Adrenal gland (tissue), 12 donors: ENCODE data around the gene OPRM1. TPM values are rescaled to one million over a fixed set of nuclear protein-coding genes. Genes with fewer than 3 reads are reported as not detected.

Source experiments
- DNase-seq, 7 donors: peaks; one replicate each; pipeline ENCODE4 v3.0.0-alpha.2; 2019 to 2020
- H3K27ac ChIP-seq, 5 donors: fragments of 200-600 bp; sonication (generic) in 4 of 5; 1 replicate in 3 of 5; 2 replicates in 2 of 5; pipeline versions ENCODE4 v1.5.1 to v1.8.0; 2016 to 2020; ENCODE audit warnings: mild to moderate bottlenecking in 1 of 5
- H3K27me3 ChIP-seq: fragments of 200-600 bp; 2 replicates; pipeline ENCODE4 v1.8.0; 2021
- H3K36me3 ChIP-seq, 2 donors: fragments of 200-600 bp; replicated peaks in 1 of 2; 1 replicate in 1 of 2; 2 replicates in 1 of 2; pipeline versions ENCODE4 v1.5.1 to v1.8.0; 2018 to 2022
- H3K4me1 ChIP-seq, 2 donors: fragments of 200-600 bp; replicated peaks in 1 of 2; 1 replicate in 1 of 2; 2 replicates in 1 of 2; pipeline versions ENCODE4 v1.5.1 to v1.8.0; 2018 to 2021
- H3K4me3 ChIP-seq, 4 donors: fragments of 200-600 bp; sonication (generic) in 3 of 4; one replicate each; pipeline ENCODE4 v1.5.1; 2016 to 2018
- H3K9me3 ChIP-seq, 3 donors: fragments of 200-600 bp; sonication (generic) in 1 of 3; replicated peaks in 1 of 3; 1 replicate in 2 of 3; 2 replicates in 1 of 3; pipeline versions ENCODE4 v1.5.1 to v1.8.0; 2016 to 2021
- CTCF ChIP-seq, 6 experiments: fragments of 450-650 bp in 4 of 6; fragments of 200-600 bp in 2 of 6; sonication (generic) in 1 of 6; IDR thresholded peaks; 1 replicate in 5 of 6; 2 replicates in 1 of 6; pipeline versions ENCODE4 v1.5.1 to v1.8.0; 2016 to 2021; ENCODE audit warnings: antibody characterized with exemption in 6 of 6, mild to moderate bottlenecking in 2 of 6, moderate library complexity in 1 of 6
- POLR2A ChIP-seq, 2 donors: fragments of 450-650 bp; IDR thresholded peaks; one replicate each; pipeline ENCODE4 v1.6.1; 2017; ENCODE audit warnings: antibody characterized with exemption in 2 of 2, mild to moderate bottlenecking in 2 of 2, moderate library complexity in 1 of 2
- WGBS, 4 donors: extraction: QIAGEN DNeasy Blood & Tissue Kit in 2 of 4; methylation state at CpG; one replicate each; pipeline versions ENCODE4 v1.1.5 to v1.1.7; 2013 to 2017; 5-methylcytosine and 5-hydroxymethylcytosine counted together
- intact Hi-C, 2 donors: fragments of 100-400 bp; cut with DNase I; formaldehyde crosslinking; loops; one replicate each; pipeline versions ENCODE4 v1.14.1 to v1.15.0; 2022 to 2023
- polyA plus RNA-seq, 3 donors: library from polyadenylated mRNA; stranded (reverse); fragments of 200-250 nt in 2 of 3; fragments of 350-450 nt in 1 of 3; fragmentation: Illumina TruSeq in 1 of 3; extraction: RNeasy Lipid Tissue Mini Kit (QIAGEN cat#74804) in 1 of 3; gene quantifications; one replicate each; pipeline ENCODE4 v1.2.3, GENCODE V29; 2013 to 2014
- total RNA-seq, 9 donors: library from RNA; depleted of rRNA in 4 of 9; stranded (reverse); fragments of >200 nt in 4 of 9; fragments of 120-200 nt in 1 of 9; fragmentation: NEBNext Ultra II Directional in 1 of 9; extraction: Animal tissue kit (Norgen Biotek cat#: 25700) in 1 of 9; gene quantifications; one replicate each; pipeline versions ENCODE4 v1.1.0 to v1.2.4, GENCODE V29; 2013 to 2023
- donor health status: healthy with polysubstance abuse.
- donor health status: Bipolar disorder and iron deficiency.
- donor health status: DM: yes; HTN: yes; CAD: no.
- donor health status: DM: no; HTN: no; CAD: no.
- donor health status: DM: no; HTN: no; CAD: no.
- donor health status: DM: yes; HTN: yes; CAD: no.

OPRM1 gene
- total and polyA plus RNA-seq, 12 donors = 0.19 to 3.5 (median 1.0) TPM; not detected in 4

GRCh38 chr6:154080461-154081189 lies 41.6 kb downstream of the OPRM1 start:
- H3K27ac ChIP-seq = no peak overlapping the region
- no peaks in the 10 kb centered on the region for H3K9me3 ChIP-seq
- no peak overlapping the region for H3K4me3 ChIP-seq
- H3K4me1 ChIP-seq = no peaks in the 10 kb centered on the region
- no peak for DNase-seq
- no peak for TF ChIP-seq POLR2A (IDR thresholded peaks at IDR 0.05)
- TF ChIP-seq CTCF (IDR thresholded peaks at IDR 0.05) = no peak
- WGBS, 4 donors = 66 to 70% (median 68%) methylated on average over 8 of the region's 8 CpGs
- intact Hi-C loops = no loop called here
- H3K36me3 ChIP-seq = no peaks in the 10 kb centered on the region
- H3K27me3 ChIP-seq = no peaks in the 10 kb centered on the region

GRCh38 chr6:154086510-154086909 lies 47.5 kb downstream of the OPRM1 start:
- Histone ChIP-seq H3K36me3 (no peaks in the 10 kb centered on the region), H3K27ac (no peak overlapping the region), H3K27me3 (no peaks in the 10 kb centered on the region), H3K4me1 (no peaks in the 10 kb centered on the region), H3K4me3 (no peak overlapping the region), H3K9me3 (no peaks in the 10 kb centered on the region)
- TF ChIP-seq POLR2A (IDR thresholded peaks at IDR 0.05) (no peak), CTCF (IDR thresholded peaks at IDR 0.05) (no peak)
- intact Hi-C loops = no loop called here
- WGBS, 4 donors = 40 to 60% (median 49%) methylated on average over 3 of the region's 3 CpGs
- DNase-seq = no peak

GRCh38 chr6:154092326-154092962 lies 53.4 kb downstream of the OPRM1 start:
- intact Hi-C loops = no loop called here
- no peaks in the 10 kb centered on the region for H3K27me3 ChIP-seq
- H3K9me3 ChIP-seq = no peaks in the 10 kb centered on the region
- no peak for DNase-seq
- WGBS, 4 donors = 44 to 59% (median 54%) methylated on average over 5 of the region's 5 CpGs
- no peak overlapping the region for H3K4me3 ChIP-seq
- TF ChIP-seq POLR2A (IDR thresholded peaks at IDR 0.05) = no peak
- TF ChIP-seq CTCF (IDR thresholded peaks at IDR 0.05) = no peak
- H3K4me1 ChIP-seq = no peaks in the 10 kb centered on the region
- no peaks in the 10 kb centered on the region for H3K36me3 ChIP-seq
- no peak overlapping the region for H3K27ac ChIP-seq

- Histone ChIP-seq H3K27me3 (no peaks in the 10 kb centered on the region), H3K27ac (no peak overlapping the region), H3K4me1 (no peaks in the 10 kb centered on the region), H3K36me3 (no peaks in the 10 kb centered on the region), H3K4me3 (no peak overlapping the region), H3K9me3 (no peaks in the 10 kb centered on the region)
- 41 to 49% (median 48%) methylated on average over 8 of the region's 8 CpGs for WGBS, 4 donors
- DNase-seq = no peak
- intact Hi-C loops = no loop called here
- no peak for TF ChIP-seq POLR2A (IDR thresholded peaks at IDR 0.05)
- no peak for TF ChIP-seq CTCF (IDR thresholded peaks at IDR 0.05)
These were observed 54.4 kb downstream of the OPRM1 start for GRCh38 chr6:154093231-154094044.
